Superior temporal gyrus (tissue), 1 donor: Measurements from ENCODE around the gene USP43.
A peak's percentile ranks its signal among the peaks of the same experiment; 100 is the strongest.

Source experiments
- DNase-seq: peaks from one replicate; pipeline ENCODE4 v3.0.0-alpha.2; 2016; ENCODE audit errors: extremely low spot score

USP43 gene

GRCh38 chr17:9703781-9704082 lies 58.4 kb downstream of the USP43 start:
- DNase-seq = no peak

GRCh38 chr17:9705745-9706144 lies 60.4 kb downstream of the USP43 start:
- no peak for DNase-seq

- DNase-seq = no peak
Measured at GRCh38 chr17:9707948-9708347, 62.6 kb downstream of the USP43 start.

GRCh38 chr17:9714801-9715200 lies 69.5 kb downstream of the USP43 start:
- no peak for DNase-seq

- no peak for DNase-seq
Measured at GRCh38 chr17:9715503-9716016, 70.2 kb downstream of the USP43 start.

GRCh38 chr17:9725575-9725974 lies 80.3 kb downstream of the USP43 start:
- peak; percentile 52 for DNase-seq

GRCh38 chr17:9726291-9726690 lies 81.0 kb downstream of the USP43 start:
- no peak for DNase-seq

GRCh38 chr17:9728005-9728404 lies 82.7 kb downstream of the USP43 start:
- DNase-seq = no peak

GRCh38 chr17:9728564-9728963 lies 83.2 kb downstream of the USP43 start:
- DNase-seq = no peak

GRCh38 chr17:9729034-9729650 lies 83.8 kb downstream of the USP43 start:
- DNase-seq = peak; percentile 81

GRCh38 chr17:9729735-9730420 lies 84.6 kb downstream of the USP43 start:
- DNase-seq = no peak

GRCh38 chr17:9750524-9750923 lies 105.2 kb downstream of the USP43 start:
- DNase-seq = no peak

- no peak for DNase-seq
Measured at GRCh38 chr17:9755083-9755482, 109.8 kb downstream of the USP43 start.

- no peak for DNase-seq
Measured at GRCh38 chr17:9760266-9760665, 114.9 kb downstream of the USP43 start.

GRCh38 chr17:9763643-9764042 lies 118.3 kb downstream of the USP43 start:
- no peak for DNase-seq

GRCh38 chr17:9765322-9765721 lies 120.0 kb downstream of the USP43 start:
- DNase-seq = no peak

- DNase-seq = no peak
Measured at GRCh38 chr17:9766970-9767369, 121.7 kb downstream of the USP43 start.

GRCh38 chr17:9767432-9767991 lies 122.2 kb downstream of the USP43 start:
- no peak for DNase-seq

- DNase-seq = peak; percentile 56
Measured at GRCh38 chr17:9768381-9768934, 123.1 kb downstream of the USP43 start.

GRCh38 chr17:9769036-9769695 lies 123.8 kb downstream of the USP43 start:
- DNase-seq = no peak

- DNase-seq = no peak
Measured at GRCh38 chr17:9771465-9771864, 126.1 kb downstream of the USP43 start.

GRCh38 chr17:9772658-9773057 lies 127.3 kb downstream of the USP43 start:
- DNase-seq = no peak
